ENCODE measurements around the gene KIF26B.

- TF ChIP-seq, protein P1, sequence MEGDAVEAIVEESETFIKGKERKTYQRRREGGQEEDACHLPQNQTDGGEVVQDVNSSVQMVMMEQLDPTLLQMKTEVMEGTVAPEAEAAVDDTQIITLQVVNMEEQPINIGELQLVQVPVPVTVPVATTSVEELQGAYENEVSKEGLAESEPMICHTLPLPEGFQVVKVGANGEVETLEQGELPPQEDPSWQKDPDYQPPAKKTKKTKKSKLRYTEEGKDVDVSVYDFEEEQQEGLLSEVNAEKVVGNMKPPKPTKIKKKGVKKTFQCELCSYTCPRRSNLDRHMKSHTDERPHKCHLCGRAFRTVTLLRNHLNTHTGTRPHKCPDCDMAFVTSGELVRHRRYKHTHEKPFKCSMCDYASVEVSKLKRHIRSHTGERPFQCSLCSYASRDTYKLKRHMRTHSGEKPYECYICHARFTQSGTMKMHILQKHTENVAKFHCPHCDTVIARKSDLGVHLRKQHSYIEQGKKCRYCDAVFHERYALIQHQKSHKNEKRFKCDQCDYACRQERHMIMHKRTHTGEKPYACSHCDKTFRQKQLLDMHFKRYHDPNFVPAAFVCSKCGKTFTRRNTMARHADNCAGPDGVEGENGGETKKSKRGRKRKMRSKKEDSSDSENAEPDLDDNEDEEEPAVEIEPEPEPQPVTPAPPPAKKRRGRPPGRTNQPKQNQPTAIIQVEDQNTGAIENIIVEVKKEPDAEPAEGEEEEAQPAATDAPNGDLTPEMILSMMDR (conservative IDR thresholded peaks at IDR 0.05; ENCODE audit: low read depth, low read length): no peak
- TF ChIP-seq EZH2 (IDR thresholded peaks at IDR 0.05; ENCODE audit: low read length, unreplicated experiment) (no peak), EZH2phosphoT487 (IDR thresholded peaks at IDR 0.05; ENCODE audit: borderline replicate concordance, low read length) (no peak)
These were observed 47.0 kb downstream of the KIF26B start for GRCh38 chr1:245201827-245202226.
